ENCODE data around the gene MIA2. TPM values are rescaled to one million over a fixed set of nuclear protein-coding genes. Genes with fewer than 3 reads are reported as not detected.

Gene MIA2
- total and polyA plus RNA-seq, 9 of the 15 experiments (the other 6 are each of a cell fraction or from before 2014, with no cell fraction given), result 6.0 to 21.8 (median 12.8) TPM

DNA sequence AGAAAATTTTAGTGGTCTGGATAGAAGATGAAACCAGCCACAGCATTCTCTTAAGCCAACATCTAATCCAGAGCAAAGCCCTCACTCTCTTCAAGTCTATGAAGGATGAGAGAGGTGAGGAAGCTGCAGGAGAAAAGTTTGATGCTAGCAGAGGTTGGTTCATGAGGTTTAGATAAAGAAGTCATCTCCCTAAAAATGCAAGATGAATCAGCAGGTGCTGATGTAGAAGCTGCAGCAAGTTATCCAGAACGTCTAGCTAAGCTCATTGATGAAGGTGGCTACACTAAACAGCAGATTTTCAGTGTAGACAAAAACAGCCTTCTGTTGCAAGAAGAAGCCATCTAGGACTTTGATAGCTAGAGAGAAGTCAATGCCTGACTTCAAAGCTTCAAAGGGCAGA lies 150.0 kb downstream of the MIA2 start:
- no peak overlapping the region for H3K4me3 ChIP-seq
- no TSS peak for BruUV-seq (replicated peaks)
- no peak overlapping the region for H3K9ac ChIP-seq (ENCODE audit: insufficient read depth in 1 of 2, low read depth in 2 of 2, low read length in 2 of 2)
- H3K9me3 ChIP-seq (replicated peaks; ENCODE audit: control insufficient read depth, insufficient read depth, low read depth, low read length), result no peaks in the 10 kb centered on the region
- TF ChIP-seq, protein P1, sequence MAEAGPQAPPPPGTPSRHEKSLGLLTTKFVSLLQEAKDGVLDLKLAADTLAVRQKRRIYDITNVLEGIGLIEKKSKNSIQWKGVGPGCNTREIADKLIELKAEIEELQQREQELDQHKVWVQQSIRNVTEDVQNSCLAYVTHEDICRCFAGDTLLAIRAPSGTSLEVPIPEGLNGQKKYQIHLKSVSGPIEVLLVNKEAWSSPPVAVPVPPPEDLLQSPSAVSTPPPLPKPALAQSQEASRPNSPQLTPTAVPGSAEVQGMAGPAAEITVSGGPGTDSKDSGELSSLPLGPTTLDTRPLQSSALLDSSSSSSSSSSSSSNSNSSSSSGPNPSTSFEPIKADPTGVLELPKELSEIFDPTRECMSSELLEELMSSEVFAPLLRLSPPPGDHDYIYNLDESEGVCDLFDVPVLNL (CRISPR knock-in tag; IDR thresholded peaks at IDR 0.05; ENCODE audit: low read depth), result no peak
- H3K4me1 ChIP-seq (replicated peaks in 1 of 2; ENCODE audit: control insufficient read depth in 2 of 2, insufficient read depth in 2 of 2, low read length in 2 of 2), result no peaks in the 10 kb centered on the region; a peak in 1 of 5 replicates
- H3K36me3 ChIP-seq (ENCODE audit: control insufficient read depth, insufficient read depth, low read length), result no peaks in the 10 kb centered on the region
- H3K4me2 ChIP-seq (ENCODE audit: insufficient read depth, low read length), result no peak overlapping the region
- no peaks in the 10 kb centered on the region for H4K20me1 ChIP-seq (replicated peaks; ENCODE audit: control insufficient read depth, insufficient read depth, low read length)
- H2AFZ ChIP-seq (ENCODE audit: low read depth, low read length), result no peak overlapping the region
- H3K27me3 ChIP-seq (ENCODE audit: control insufficient read depth in 2 of 2, insufficient read depth in 2 of 2, low read length in 2 of 2), result no peaks in the 10 kb centered on the region
- FAIRE-seq (no peak), DNase-seq (ENCODE audit: extremely low read depth in 1 of 4, low spot score in 3 of 4) (no peak), ATAC-seq (no peak)
- H3K79me2 ChIP-seq (ENCODE audit: control insufficient read depth, insufficient read depth, low read length), result no peaks in the 10 kb centered on the region
- H3K9me1 ChIP-seq (ENCODE audit: control insufficient read depth, insufficient read depth, low read length), result no peaks in the 10 kb centered on the region
- intact Hi-C loops (cut with micrococcal nuclease) (loop anchor here (5.0 kb wide), 1 partner anchor 49 kb away; the partner anchor contains the start of gene FBXO33), in situ Hi-C loops (cut with MboI) (no loop called here)
- 33% methylated on average over 1 of the region's 1 CpG for WGBS (ENCODE audit: insufficient coverage, low coverage, missing lambda C conversion rate)
- ChIA-PET POLR2A (interaction anchor here (0.7 kb wide), 1 partner anchor 795 kb away, joined by 3 read pairs; no protein-coding TSS in a partner anchor), CTCF (ENCODE audit: low intra/inter-chr PET ratio) (no interaction called here)
- no peak overlapping the region for H3K27ac ChIP-seq (ENCODE audit: extremely low read depth, low read depth, low read length)

DNA sequence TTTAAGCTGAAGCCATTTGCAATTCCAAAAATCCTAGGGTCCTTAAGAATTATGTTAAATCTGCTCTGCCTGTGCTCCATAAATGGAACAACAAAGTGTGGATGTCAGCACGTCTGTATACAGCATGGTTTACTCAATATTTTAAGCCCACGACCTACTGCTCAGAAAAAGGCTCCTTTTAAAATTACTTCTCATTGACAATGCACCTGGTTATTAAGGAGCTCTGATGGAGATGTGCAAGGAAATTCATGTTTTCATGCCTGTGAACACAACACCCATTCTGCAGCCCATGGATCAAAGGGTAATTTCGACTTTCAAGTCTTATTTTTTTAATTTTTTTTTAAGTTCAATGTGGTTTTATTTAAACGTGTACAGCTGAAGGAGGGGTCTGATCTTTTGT lies 150.5 kb downstream of the MIA2 start:
- Histone ChIP-seq H3K4me2 (ENCODE audit: insufficient read depth, low read length) (no peak overlapping the region), H3K9ac (ENCODE audit: insufficient read depth in 1 of 2, low read depth in 2 of 2, low read length in 2 of 2) (no peak overlapping the region), H3K9me3 (replicated peaks; ENCODE audit: control insufficient read depth, insufficient read depth, low read depth, low read length) (no peaks in the 10 kb centered on the region), H2AFZ (ENCODE audit: low read depth, low read length) (no peak overlapping the region), H3K36me3 (ENCODE audit: control insufficient read depth, insufficient read depth, low read length) (no peaks in the 10 kb centered on the region), H3K4me1 (replicated peaks in 1 of 2; ENCODE audit: control insufficient read depth in 2 of 2, insufficient read depth in 2 of 2, low read length in 2 of 2) (no peaks in the 10 kb centered on the region; a peak in 1 of 5 replicates), H3K27ac (ENCODE audit: extremely low read depth, low read depth, low read length) (no peak overlapping the region), H3K79me2 (ENCODE audit: control insufficient read depth, insufficient read depth, low read length) (no peaks in the 10 kb centered on the region), H4K20me1 (replicated peaks; ENCODE audit: control insufficient read depth, insufficient read depth, low read length) (no peaks in the 10 kb centered on the region), H3K4me3 (no peak overlapping the region), H3K9me1 (ENCODE audit: control insufficient read depth, insufficient read depth, low read length) (no peaks in the 10 kb centered on the region), H3K27me3 (ENCODE audit: control insufficient read depth in 2 of 2, insufficient read depth in 2 of 2, low read length in 2 of 2) (no peaks in the 10 kb centered on the region)
- ChIA-PET CTCF (ENCODE audit: low intra/inter-chr PET ratio) (no interaction called here), POLR2A (interaction anchor here (0.7 kb wide), 1 partner anchor 796 kb away, joined by 3 read pairs; no protein-coding TSS in a partner anchor)
- 15% methylated on average over 4 of the region's 4 CpGs for WGBS (ENCODE audit: insufficient coverage, low coverage, missing lambda C conversion rate)
- DNase-seq (ENCODE audit: extremely low read depth in 1 of 4, low spot score in 3 of 4), result no peak
- in situ Hi-C loops (cut with MboI) (no loop called here), intact Hi-C loops (cut with micrococcal nuclease) (loop anchor here (5.0 kb wide), 1 partner anchor 48 kb away; the partner anchor contains the start of gene FBXO33)
- no TSS peak for BruUV-seq (replicated peaks)
- no peak for ATAC-seq
- FAIRE-seq, result no peak
- TF ChIP-seq, protein P2, sequence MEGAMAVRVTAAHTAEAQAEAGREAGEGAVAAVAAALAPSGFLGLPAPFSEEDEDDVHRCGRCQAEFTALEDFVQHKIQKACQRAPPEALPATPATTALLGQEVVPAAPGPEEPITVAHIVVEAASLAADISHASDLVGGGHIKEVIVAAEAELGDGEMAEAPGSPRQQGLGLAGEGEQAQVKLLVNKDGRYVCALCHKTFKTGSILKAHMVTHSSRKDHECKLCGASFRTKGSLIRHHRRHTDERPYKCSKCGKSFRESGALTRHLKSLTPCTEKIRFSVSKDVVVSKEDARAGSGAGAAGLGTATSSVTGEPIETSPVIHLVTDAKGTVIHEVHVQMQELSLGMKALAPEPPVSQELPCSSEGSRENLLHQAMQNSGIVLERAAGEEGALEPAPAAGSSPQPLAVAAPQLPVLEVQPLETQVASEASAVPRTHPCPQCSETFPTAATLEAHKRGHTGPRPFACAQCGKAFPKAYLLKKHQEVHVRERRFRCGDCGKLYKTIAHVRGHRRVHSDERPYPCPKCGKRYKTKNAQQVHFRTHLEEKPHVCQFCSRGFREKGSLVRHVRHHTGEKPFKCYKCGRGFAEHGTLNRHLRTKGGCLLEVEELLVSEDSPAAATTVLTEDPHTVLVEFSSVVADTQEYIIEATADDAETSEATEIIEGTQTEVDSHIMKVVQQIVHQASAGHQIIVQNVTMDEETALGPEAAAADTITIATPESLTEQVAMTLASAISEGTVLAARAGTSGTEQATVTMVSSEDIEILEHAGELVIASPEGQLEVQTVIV (CRISPR knock-in tag; IDR thresholded peaks at IDR 0.05; ENCODE audit: borderline replicate concordance), result no peak
- TF ChIP-seq POLR2AphosphoS5 (IDR thresholded peaks at IDR 0.05; ENCODE audit: control insufficient read depth, insufficient read depth, low read depth, low read length), result no peak
- TF ChIP-seq DNMT1 (IDR thresholded peaks at IDR 0.05), result no peak
- TF ChIP-seq, protein P3, sequence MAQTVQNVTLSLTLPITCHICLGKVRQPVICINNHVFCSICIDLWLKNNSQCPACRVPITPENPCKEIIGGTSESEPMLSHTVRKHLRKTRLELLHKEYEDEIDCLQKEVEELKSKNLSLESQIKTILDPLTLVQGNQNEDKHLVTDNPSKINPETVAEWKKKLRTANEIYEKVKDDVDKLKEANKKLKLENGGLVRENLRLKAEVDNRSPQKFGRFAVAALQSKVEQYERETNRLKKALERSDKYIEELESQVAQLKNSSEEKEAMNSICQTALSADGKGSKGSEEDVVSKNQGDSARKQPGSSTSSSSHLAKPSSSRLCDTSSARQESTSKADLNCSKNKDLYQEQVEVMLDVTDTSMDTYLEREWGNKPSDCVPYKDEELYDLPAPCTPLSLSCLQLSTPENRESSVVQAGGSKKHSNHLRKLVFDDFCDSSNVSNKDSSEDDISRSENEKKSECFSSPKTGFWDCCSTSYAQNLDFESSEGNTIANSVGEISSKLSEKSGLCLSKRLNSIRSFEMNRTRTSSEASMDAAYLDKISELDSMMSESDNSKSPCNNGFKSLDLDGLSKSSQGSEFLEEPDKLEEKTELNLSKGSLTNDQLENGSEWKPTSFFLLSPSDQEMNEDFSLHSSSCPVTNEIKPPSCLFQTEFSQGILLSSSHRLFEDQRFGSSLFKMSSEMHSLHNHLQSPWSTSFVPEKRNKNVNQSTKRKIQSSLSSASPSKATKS (CRISPR knock-in tag; IDR thresholded peaks at IDR 0.05), result no peak
